GM21423 (cell line): ENCODE results near the gene IL1F10.

ENCODE experiments used
- ATAC-seq: cut with Tn5 transposase; IDR thresholded peaks from one replicate; pipeline ENCODE4 v1.9.1; 2021; ENCODE audit warnings: mild to moderate bottlenecking, moderate library complexity; ENCODE audit not compliant: unreplicated experiment

IL1F10 gene

DNA sequence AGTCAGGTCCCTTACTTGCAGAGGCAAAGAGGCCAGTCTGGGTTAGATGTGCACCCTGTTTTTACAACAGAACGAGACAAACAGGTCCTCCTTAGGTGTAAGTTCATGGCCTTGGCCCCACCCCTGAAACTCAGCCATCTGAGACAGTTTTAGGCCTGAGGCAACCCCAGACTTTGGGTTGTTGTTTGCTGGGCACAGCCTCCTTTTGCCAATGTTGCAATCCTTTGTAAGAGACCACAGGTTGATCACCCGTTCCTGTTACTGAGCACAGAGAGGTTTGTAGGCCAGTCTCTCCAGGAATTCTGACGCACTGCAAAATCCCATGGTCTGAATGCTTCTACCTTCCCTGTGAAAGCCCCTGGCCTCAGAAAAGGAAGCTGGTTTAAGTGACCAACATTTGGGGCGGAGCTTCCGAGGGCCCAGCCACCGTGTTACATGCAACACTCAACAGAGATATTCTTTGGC, 44.1 kb downstream of the IL1F10 start:
- ATAC-seq: no peak

DNA sequence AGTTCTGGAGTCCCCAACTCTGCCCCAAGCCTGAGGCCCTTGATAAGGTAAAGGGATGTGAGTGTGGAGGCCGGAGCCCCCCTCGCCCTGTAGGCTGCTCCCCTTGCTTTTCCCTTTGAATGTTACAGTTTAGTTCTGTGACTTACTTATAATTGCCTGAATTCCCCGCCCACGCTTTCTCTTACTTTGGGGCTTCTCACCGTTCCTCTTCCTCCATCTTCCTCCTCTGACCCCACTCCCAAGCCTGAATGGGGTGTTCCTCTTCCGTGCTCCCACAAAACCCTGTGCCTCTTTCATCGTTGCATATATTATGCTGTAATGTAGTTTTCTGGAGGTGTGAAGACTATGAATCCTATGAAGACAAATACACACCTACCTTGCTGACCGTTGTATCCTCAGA, 44.7 kb downstream of the IL1F10 start:
- no peak for ATAC-seq

DNA sequence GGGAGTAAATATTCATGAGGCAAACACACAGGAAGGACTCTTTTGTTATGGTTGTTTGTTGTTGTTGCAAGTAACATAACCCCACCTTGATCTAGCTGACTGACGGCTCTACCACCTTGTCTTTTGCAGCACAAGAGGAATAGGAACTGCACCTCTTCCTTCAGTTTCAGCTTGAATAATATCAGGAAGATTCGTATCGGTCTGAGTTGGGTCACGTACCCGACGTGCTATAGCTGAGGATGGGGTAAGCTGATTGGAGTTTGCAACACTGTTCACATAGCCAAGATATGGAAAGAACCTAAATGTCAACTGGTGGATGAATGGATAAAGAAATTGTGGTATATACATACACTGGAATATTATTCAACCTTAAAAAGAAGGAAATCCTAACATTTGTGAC, 45.1 kb downstream of the IL1F10 start:
- no peak for ATAC-seq

DNA sequence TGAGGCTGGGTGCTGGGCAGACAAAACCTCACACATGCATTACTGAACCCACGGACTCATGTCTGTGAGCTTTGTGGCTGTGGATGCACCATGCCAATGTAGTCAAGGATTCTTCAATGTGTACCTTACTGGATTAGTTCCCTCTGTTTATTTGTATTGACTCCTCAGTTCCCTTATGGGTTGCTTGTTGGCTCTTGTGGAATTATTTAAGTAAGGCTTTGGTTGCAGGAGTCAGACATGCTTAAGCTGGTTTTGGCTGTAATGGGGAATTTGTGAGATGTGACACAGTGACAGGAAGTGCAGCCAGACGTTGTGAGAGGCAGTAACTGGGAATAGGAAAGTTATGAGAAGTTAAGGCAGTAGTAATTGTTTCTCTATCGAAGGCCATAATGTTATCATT, 46.0 kb downstream of the IL1F10 start:
- no peak for ATAC-seq

DNA sequence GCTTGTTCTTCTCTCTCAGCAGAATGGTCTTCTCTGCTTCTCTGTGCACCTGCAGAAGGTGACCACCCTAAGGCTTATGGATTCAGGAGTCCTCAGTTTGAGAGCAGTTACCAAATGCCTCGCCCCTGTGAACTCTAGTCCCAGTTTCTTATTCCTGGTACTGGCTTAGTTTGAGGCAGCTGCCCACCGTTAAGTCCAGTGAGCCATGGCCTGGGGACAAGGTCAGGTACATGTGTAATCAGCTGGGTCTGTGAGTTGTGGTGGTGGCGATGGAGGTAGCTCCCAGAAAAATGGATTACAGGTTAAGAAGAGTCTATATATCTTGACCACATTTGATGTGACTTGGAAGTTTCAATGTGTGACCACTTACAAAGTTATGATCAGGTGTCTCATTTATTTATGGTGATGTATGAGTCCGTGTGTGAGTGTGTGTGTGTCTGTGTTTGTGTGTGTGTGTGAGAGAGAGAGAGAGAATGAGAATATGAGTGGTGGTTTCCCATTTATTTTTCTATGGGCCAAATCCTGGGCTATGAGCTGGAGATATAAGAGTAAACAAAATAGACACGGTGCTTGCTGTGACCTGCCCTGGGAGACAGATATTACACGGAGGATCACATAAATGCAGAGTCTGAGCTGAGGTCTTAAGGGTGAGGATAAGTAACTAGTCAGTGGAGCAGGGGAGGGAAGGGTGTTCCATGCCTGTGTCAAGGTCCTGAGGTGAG, 46.6 kb downstream of the IL1F10 start:
- no peak for ATAC-seq

DNA sequence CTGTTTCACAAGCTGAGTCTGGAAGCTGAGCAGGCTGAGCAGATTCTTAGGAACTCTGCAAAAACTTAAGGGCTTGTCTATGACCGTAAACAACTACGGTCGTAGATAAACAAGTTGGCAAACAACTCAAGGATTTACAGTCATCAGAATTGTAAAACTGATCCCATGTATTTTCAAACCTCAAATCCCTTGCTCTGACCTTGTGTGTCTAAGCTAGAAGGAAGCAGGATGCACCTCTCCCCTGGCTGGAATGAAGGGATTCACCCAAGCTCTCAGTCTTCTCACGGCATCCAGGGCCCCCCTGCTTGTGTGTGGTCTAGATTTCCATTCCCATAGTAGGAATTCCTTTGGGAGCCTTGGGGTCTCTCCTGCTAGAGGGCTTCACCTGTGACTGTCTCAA, 47.2 kb downstream of the IL1F10 start:
- ATAC-seq: no peak

DNA sequence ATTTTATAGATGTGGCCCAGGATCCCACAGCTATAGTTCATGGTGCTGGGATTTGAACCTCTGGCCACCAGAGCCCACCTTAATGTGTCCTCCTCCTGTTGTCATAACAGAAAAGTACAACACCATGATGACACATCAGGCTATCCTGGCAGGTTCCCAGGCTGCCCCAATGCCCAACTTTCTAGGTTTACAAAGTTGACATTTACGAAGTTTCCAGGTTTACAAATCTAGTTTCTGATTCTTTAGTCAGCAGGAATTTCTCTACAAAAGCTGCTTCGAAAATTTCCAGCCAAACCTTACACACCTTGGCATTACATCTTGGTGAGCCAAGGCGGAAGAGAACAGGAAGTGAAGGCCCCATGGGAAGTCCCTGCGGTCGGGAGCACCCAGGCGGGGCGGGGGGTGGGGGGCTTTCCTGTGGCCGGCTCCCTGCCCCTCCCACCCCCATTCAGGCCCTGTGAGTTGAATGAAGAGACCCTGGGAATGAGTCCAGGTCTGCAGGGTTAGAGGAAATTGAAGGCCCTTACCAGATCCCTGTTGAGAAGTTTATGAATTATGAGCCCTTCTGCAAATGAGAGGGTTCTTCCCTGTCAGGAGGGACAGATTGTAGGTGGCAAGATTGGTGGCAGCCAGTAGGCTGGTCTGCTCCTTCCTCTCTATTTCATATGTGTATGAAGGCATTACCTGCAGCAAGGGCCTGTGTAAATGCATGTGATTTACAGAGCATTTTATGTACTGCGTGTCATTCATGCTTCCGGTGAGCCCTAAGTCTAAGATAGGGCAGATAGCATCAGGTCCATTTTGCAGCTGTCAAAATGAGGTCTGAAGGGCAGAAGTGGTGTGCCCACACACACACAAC, 48.6 kb downstream of the IL1F10 start:
- peak; percentile 54 for ATAC-seq

DNA sequence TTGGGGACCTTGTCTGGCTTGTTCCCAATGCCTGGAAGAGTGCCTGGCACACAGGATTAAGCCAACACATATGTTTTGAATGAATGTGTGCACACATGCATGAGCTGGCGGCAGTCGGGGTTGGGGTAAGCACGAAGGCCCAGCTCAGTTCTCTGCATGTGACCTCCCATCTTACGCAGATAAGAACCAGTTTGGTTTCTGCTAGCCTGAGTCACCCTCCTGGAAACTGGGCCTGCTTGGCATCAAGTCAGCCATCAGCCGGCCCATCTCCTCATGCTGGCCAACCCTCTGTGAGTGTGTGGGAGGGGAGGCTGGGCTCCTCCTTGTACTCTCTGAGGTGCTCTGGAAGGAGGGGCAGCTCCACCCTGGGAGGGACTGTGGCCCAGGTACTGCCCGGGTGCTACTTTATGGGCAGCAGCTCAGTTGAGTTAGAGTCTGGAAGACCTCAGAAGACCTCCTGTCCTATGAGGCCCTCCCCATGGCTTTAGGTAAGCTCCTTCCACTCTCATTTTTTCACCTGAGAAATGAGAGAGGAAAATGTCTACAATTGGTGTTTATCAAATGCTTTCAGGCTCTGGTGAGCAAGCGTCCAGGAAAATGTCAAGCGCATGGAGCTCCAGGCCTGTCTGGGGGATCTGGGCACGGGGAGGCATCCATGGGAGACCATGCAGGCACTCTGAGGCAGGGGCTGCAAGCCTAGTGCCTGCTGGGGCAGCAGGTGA, 49.9 kb downstream of the IL1F10 start:
- ATAC-seq: no peak

DNA sequence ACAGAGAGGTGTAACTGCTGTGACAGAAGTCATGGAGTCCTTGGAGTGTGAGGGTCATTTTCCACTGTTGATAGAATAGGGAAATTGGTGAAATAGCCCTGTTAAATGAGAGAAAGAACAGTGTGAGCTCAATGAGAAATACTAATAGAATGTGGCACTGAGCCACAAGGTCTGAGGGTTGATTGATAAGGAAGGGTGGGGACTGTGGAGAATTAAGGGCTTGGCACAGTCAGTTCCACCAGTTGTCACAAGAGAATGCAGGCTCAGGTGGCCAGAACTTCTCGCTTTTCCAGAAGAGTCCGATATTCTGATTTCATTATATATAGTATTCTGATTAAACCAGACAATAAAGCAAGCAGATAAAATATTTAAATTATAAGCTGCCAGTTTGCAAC, 50.5 kb downstream of the IL1F10 start:
- no peak for ATAC-seq

DNA sequence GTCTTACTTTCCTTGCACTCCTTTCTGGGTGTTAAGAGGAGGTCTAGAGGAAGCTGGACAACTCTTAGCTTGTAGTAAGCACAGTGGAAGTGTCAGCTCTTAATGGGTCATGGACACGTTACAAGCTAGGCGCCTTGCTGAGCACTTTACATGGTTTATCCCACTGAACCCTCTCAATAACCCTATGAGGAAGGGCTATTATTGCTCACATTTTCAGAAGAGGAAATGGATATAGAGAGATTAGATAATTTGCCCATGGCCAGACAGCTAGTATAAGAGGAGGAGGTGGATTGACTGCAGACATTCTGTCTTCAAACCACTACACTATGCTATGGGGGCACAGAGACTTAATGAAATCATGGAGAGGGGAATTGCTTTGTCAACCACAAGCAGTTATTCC, 51.3 kb downstream of the IL1F10 start:
- no peak for ATAC-seq

DNA sequence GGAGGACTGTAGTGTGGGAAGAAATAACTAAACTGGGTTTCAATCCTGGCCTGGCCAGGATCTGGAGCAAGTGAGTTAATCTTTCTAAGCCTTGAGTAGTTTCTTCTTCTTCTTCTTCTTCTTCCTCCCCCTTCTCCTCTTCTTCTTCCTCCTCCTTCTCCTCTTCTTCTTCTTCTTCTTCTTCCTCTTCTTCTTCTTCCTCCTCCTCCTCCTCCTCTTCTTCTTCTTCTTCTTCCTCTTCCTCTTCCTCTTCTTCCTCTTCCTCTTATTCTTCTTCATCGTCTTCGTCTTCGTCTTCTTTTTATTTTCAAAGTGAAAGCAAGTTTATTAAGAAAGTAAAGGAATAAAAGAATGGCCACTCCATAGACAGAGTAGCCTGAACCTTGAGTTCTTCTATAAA, 53.1 kb downstream of the IL1F10 start:
- no peak for ATAC-seq

DNA sequence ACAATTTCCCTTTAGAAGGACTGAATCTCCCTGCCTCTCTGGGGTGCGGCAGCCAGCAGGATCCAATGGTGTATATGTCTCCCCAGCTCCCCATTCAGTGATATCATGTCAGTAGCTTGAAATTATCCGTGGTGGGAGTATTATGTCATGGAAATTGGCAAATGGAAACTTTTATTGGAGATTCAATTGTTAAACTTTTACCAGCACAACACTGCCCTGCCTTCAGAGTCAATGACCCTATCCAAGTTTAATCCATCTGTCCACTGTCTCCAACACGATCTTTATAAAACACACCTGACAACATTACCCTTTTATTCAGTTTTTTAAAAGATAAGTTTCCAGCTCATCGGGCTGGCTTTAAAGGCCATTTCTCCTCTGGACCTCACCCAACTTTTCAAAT, 54.6 kb downstream of the IL1F10 start:
- no peak for ATAC-seq

DNA sequence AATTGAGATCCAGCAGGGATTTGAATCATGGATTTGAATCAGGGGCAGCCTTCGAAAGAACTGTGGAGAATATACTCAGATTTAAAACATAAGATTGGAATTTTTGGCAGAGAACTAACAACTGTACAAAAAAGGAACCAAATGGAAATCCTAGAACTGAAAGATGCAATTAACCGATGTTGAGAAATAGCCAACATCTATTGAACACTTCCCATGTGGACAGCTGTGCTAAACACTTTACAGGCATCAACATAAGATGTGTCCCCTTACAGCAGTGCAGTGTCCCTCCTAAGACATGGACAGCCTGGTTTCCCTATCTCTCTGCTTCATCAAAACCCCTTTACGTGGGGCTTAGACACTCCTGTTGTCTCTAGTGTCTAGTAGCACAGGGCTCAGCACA, 56.0 kb downstream of the IL1F10 start:
- no peak for ATAC-seq

DNA sequence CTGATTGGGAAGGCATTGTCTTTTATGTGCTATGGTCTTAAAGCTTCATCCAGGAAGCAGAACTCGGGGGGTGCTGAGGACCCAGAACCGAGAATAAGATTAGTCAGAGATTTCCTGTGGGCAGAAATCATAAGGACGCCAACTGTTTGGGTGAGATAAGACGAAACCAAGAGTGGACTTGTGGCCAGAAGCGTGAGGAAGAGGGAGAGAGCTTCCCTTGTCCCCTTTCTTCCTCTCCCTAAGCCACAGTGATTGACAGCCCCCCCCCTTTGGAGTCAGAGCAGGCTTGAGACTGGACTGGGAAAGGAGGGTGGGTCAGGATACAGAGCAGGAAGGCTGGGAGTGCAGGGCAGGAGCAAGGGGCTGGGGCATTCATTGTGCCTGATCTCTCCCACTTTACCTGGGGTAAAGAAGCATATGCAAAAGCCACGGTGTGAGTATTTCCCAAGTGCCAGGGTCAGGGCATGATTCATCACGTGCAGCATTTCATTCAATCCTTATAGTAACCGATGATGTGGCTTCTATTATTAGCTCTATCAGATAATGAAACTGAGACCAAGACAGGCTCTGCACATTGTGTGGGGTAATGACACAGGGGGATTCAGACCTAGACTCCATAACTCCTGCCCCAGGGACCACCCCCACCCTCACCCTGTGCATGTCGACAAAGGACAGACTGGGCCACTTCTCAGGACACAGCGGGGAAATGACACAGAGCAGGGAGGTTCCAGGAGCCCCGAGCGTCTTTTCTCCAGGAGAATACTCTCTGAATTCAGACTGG, 56.6 kb downstream of the IL1F10 start:
- peak; percentile 63 for ATAC-seq
